ENCODE results near the gene LGALSL. TPM values are rescaled to one million over a fixed set of nuclear protein-coding genes. Genes with fewer than 3 reads are reported as not detected.
"Not testable (repeated sequence)": the region's sequence is repeated elsewhere in the genome, so short reads cannot be mapped to it uniquely, and the experiment has no call there.

LGALSL gene
- total RNA-seq, 1 donor = 5.0 TPM

GRCh38 chr2:64439194-64439593 lies 14.8 kb upstream of the LGALSL start:
- TF ChIP-seq CTCF (IDR thresholded peaks at IDR 0.05; ENCODE audit: insufficient read depth, low read length) = no peak
- no peak for DNase-seq (ENCODE audit: low read depth)

GRCh38 chr2:64440843-64441242 lies 13.1 kb upstream of the LGALSL start:
- H3K4me3 ChIP-seq (ENCODE audit: low read depth, low read length) = no peak overlapping the region
- DNase-seq (ENCODE audit: low read depth) = no peak
- TF ChIP-seq CTCF (IDR thresholded peaks at IDR 0.05; ENCODE audit: insufficient read depth, low read length) = no peak

More at GRCh38 chr2:64439194-64439593, 14.8 kb upstream of the LGALSL start:
- H3K4me3 ChIP-seq (ENCODE audit: low read depth, low read length) = no peak overlapping the region

GRCh38 chr2:64442277-64442676 lies 11.7 kb upstream of the LGALSL start:
- no peak for DNase-seq (ENCODE audit: low read depth)
- TF ChIP-seq CTCF (IDR thresholded peaks at IDR 0.05; ENCODE audit: insufficient read depth, low read length) = no peak
- no peak overlapping the region for H3K4me3 ChIP-seq (ENCODE audit: low read depth, low read length)

GRCh38 chr2:64442801-64443429 lies 11.0 kb upstream of the LGALSL start:
- no peak for TF ChIP-seq CTCF (IDR thresholded peaks at IDR 0.05; ENCODE audit: insufficient read depth, low read length)
- no peak overlapping the region for H3K4me3 ChIP-seq (ENCODE audit: low read depth, low read length)
- no peak for DNase-seq (ENCODE audit: low read depth)

- not testable (repeated sequence) for DNase-seq (ENCODE audit: low read depth); H3K4me3 ChIP-seq (ENCODE audit: low read depth, low read length)
These were observed 8.0 kb upstream of the LGALSL start for GRCh38 chr2:64445970-64446369.

- DNase-seq (ENCODE audit: low read depth) = peak; percentile 31
- no peak overlapping the region for H3K4me3 ChIP-seq (ENCODE audit: low read depth, low read length)
These were observed 6.5 kb upstream of the LGALSL start for GRCh38 chr2:64447317-64448040.

More at GRCh38 chr2:64447317-64448040, 6.5 kb upstream of the LGALSL start:
- TF ChIP-seq CTCF (IDR thresholded peaks at IDR 0.05; ENCODE audit: insufficient read depth, low read length) = no peak
